Measurements from ENCODE around the gene INTS11. TPM values are rescaled to one million over a fixed set of nuclear protein-coding genes. Genes with fewer than 3 reads are reported as not detected.

INTS11 gene
- total RNA-seq, 1 donor from 2014 or later: 111 TPM

- DNase-seq (ENCODE audit: low spot score) (no peak), ATAC-seq (no peak)
- intact Hi-C loops (cut with DNase I): no loop called here
Observed at GRCh38 chr1:1346501-1346890, 22.0 kb upstream of the INTS11 start.

- intact Hi-C loops (cut with DNase I): no loop called here
- DNase-seq (ENCODE audit: low spot score) (no peak), ATAC-seq (peak; percentile 1)
Observed at GRCh38 chr1:1345860-1346500, 21.5 kb upstream of the INTS11 start.

GRCh38 chr1:1345384-1345783, 20.9 kb upstream of the INTS11 start:
- no peak for DNase-seq (ENCODE audit: low spot score)
- no peak for ATAC-seq
- intact Hi-C loops (cut with DNase I): no loop called here

- ATAC-seq (no peak), DNase-seq (ENCODE audit: low spot score) (no peak)
- intact Hi-C loops (cut with DNase I): no loop called here
Observed at GRCh38 chr1:1344655-1345361, 20.3 kb upstream of the INTS11 start.

GRCh38 chr1:1343811-1344421, 19.5 kb upstream of the INTS11 start:
- intact Hi-C loops (cut with DNase I): no loop called here
- DNase-seq (ENCODE audit: low spot score): no peak
- ATAC-seq: no peak

- DNase-seq (ENCODE audit: low spot score) (no peak), ATAC-seq (no peak)
- intact Hi-C loops (cut with DNase I): no loop called here
Observed at GRCh38 chr1:1342584-1343115, 18.2 kb upstream of the INTS11 start.

GRCh38 chr1:1342061-1342562, 17.7 kb upstream of the INTS11 start:
- ATAC-seq (no peak), DNase-seq (ENCODE audit: low spot score) (no peak)
- intact Hi-C loops (cut with DNase I): no loop called here

GRCh38 chr1:1341549-1342021, 17.1 kb upstream of the INTS11 start:
- no peak for DNase-seq (ENCODE audit: low spot score)
- intact Hi-C loops (cut with DNase I): no loop called here
- no peak for ATAC-seq

GRCh38 chr1:1340791-1341548, 16.5 kb upstream of the INTS11 start:
- intact Hi-C loops (cut with DNase I): no loop called here
- ATAC-seq (no peak), DNase-seq (ENCODE audit: low spot score) (no peak)

GRCh38 chr1:1340185-1340584, 15.7 kb upstream of the INTS11 start:
- intact Hi-C loops (cut with DNase I): no loop called here
- ATAC-seq (no peak), DNase-seq (ENCODE audit: low spot score) (no peak)

- intact Hi-C loops (cut with DNase I): no loop called here
- DNase-seq (ENCODE audit: low spot score) (no peak), ATAC-seq (no peak)
Observed at GRCh38 chr1:1338278-1338677, 13.8 kb upstream of the INTS11 start.

GRCh38 chr1:1337793-1338147, 13.3 kb upstream of the INTS11 start:
- ATAC-seq (no peak), DNase-seq (ENCODE audit: low spot score) (no peak)
- intact Hi-C loops (cut with DNase I): no loop called here

- DNase-seq (ENCODE audit: low spot score) (no peak), ATAC-seq (no peak)
- intact Hi-C loops (cut with DNase I): no loop called here
Observed at GRCh38 chr1:1336931-1337792, 12.7 kb upstream of the INTS11 start.

GRCh38 chr1:1336446-1336845, 12.0 kb upstream of the INTS11 start:
- ATAC-seq (no peak), DNase-seq (ENCODE audit: low spot score) (no peak)
- intact Hi-C loops (cut with DNase I): no loop called here

- ATAC-seq (no peak), DNase-seq (ENCODE audit: low spot score) (no peak)
- intact Hi-C loops (cut with DNase I): no loop called here
Observed at GRCh38 chr1:1335792-1336248, 11.4 kb upstream of the INTS11 start.

GRCh38 chr1:1335283-1335682, 10.8 kb upstream of the INTS11 start:
- ATAC-seq (no peak), DNase-seq (ENCODE audit: low spot score) (no peak)
- intact Hi-C loops (cut with DNase I): no loop called here

GRCh38 chr1:1334835-1335234, 10.4 kb upstream of the INTS11 start:
- DNase-seq (ENCODE audit: low spot score) (no peak), ATAC-seq (no peak)
- intact Hi-C loops (cut with DNase I): no loop called here

GRCh38 chr1:1333551-1334241, 9.2 kb upstream of the INTS11 start:
- ATAC-seq (peak; percentile 21), DNase-seq (ENCODE audit: low spot score) (no peak)
- intact Hi-C loops (cut with DNase I): no loop called here
